Measurements from ENCODE around the gene ZNF581.

The ZNF581 gene

DNA sequence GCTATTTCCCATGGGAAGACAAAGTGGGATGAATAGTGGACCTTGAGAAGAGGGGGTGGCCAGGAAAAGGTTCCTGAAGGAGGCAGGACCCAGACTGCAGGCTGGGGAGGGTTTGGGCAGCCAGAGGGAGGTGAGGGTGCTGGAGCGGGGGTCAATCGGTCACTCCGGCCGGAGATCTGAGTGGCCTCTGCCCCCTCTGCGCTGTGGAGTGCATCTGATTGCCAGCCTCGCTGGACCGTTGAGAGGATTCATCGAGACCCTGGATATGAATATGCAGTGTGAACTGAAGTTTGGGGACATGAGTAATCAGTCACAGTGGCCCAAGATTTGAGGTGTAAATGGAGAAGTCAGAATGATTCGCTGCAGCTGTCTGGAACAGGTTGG is 8.1 kb upstream of the ZNF581 start:
- DNase-seq = no peak

DNA sequence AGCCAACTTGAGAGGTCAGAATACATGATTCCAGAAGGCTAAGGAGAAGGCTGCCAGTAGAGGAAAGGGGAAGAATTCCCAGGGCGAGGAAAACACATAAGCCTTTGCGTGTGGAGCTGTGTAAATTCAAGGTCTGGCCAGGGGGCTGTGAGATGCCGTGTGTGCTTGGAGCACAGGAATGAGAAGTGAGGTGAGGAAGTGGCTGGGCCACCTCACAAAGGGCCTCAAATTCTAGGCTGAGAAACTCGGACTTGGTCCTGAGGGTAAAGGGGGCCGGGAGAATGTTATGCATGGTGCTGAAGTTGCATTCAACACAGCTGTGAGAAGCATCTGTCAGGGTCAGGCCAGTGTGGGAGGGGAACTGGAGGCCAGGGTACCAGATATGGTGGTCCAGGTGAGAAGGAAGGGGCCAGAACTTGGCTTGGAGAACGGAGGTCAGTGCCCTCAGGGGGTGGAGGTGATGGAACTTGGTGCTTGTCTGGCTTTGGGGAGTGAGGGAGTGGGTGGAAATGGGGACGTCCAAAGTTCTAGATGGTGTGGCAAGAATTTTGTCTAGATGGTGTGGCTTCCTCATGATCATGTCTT is 7.5 kb upstream of the ZNF581 start:
- no peak for DNase-seq

DNA sequence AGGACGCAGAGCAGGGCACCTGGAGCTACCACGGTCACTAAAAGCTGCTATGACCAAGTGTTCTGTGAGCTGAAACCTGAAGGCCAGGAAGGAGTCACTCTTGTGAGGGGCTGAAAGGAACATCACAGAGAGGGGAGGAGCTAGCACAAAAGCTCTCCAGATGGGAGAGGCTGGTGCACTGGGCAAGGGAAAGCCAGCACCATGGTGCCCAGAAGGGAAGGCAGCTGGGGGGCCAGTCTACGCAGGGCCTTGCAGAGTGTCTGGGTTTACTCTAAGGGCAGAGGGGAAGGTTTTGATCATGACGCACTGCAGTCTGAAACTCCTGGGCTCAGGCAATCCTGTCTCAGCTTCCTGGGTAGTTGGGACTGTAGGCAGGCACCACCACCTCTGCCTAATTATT is 6.7 kb upstream of the ZNF581 start:
- no peak for DNase-seq

DNA sequence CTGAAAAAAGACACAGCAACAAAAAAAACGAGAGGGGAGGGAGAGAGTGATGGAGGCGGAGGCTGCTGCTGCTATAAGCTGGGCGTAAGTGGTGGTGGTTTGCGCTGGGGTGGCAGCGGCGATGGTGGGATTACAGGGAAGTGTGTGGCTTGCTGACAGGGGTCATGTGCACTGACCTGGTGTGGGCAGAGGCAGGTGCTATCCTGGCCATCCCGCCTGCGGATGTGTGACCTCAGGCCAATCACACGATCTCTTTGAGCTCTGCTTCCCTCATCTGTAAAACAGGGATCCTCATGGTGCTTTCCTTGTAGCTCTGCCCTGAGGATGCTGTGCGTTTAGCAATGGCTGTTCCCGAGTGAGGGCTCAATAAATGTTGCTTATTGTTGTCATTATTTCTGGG is 5.9 kb upstream of the ZNF581 start:
- no peak for DNase-seq

DNA sequence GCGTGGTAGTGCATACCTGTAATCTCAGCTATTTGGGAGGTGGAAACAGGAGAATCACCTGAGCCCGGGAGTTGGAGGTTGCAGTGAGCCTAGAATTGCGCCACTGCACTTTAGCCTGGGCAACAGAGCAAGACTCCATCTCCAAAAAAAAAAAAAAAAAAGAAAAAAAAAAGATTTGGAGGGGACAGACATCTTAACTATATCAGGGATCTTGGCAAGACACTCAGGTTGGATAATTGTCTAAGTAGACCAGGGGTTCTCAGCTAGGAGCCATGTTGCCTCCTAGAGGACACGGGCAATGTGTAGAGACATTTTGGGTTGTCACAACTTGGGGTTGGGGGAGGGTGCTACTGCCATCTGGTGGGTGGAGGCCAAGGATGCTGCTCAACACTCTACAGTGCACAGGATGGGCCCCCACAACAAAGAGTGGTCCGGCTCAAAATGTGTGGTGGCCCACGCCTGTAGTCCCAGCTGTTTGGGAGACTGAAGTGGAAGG is 4.5 kb upstream of the ZNF581 start:
- DNase-seq = peak; percentile 89

DNA sequence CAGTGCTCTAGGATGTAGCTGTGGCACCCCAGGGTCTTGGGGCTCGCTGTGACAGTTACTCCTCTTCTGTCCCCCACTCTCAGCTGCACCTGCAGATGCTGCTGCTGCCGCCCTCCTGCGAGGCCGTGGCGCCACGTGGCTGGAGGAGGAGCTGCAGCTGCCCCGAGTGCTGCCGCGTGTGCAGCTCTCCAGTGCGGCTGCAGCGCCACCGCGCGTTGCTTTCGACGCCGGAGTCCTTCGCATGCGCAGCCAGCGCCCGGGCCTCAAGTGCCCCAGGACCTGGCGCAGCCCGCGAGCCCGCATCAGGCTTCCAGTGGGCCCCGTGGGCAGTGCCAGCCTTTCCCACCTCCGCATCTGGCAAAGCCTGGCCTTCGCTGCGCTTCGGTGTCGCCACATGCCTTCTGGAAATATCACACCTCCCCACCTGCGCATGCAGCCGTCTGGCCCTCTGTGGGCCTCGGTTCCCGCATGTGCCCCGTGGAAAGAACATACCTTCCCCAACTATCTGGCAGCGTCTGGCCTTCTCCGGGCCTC is 3.3 kb upstream of the ZNF581 start:
- DNase-seq = peak; percentile 88

DNA sequence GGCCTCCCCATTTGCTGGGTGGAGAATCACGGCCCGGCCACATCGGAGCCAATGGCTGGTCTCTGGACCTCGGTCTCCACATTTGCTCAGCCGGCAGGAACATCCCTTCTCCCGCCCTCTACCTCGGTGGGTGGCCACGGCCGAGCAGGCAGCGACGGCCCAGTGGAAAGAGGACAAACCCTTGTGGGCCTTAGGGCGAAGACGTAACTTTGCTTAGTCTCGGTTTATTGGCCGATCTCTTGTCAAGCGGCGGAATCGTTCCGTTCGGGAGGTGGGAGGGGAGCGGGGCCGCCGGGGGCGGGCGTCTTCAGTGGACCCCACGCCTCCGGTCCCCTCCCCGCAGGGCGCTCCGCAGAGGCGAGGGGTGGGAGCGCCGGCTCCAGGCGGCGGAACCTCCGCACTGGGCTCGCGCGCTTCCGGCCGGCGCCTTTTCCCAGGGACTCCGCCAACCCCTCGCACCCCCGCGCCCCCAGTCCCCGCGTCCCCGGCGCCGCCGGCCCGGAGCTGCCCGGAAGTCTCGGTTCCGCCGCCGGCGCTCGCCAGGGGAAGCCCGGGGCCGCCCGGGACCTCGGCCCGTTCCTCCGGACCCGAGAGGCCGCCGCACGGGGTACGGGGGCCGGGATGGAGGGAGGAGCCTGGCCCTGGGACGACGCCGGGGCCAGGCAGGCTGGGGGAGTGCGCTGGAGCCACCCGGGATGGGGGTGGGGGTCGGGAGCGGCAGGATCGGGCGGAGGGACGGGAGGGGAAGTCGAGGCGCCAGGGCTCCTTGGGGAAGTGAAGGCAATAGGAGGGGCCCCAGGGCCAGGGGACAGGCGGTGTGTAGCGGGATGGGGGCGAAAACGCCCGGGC is 2.6 kb upstream of the ZNF581 start, which contains the start of gene ZNF580:
Gene ZNF580 (plus strand): TSS at position 426 of the 849 bp plus-strand sequence. CDS start 1,507 bp downstream, outside the sequence.
- DNase-seq = peak; percentile 86

DNA sequence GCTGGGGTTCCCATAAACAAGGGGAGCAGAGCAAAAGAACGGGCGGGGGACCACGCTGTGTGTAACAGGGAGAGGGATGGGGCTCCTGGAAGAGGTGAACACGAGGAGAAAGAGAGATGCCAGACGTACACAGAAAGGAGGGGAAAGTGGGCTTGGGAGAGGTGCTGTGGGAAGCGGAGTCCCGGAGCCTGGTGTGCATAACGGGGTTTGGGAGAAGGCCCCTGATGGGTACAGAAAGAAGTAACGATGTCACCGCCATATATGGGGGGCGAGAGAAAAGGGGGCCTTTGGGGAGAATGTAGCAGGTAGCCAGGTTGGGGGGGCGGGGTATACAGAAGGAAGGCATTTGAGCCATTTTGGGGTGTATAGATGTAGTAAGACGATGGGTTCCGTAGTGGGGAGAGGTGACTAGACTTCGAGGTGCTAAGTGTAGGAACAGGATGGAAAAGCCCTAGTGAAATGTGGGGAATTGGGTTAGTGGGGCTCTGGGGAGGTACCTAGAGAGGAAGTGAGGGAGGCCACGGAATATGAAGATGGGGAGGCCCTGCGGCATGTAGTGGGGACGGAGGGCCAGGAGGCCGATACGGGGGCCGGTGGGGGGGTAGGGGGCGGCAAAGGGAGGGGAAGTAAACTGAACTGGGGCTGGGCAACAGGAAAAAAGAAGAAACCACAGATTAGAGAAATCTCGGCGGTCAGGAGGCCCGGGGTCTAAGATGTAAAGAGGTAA is 1.9 kb upstream of the ZNF581 start:
- DNase-seq = peak; percentile 48

DNA sequence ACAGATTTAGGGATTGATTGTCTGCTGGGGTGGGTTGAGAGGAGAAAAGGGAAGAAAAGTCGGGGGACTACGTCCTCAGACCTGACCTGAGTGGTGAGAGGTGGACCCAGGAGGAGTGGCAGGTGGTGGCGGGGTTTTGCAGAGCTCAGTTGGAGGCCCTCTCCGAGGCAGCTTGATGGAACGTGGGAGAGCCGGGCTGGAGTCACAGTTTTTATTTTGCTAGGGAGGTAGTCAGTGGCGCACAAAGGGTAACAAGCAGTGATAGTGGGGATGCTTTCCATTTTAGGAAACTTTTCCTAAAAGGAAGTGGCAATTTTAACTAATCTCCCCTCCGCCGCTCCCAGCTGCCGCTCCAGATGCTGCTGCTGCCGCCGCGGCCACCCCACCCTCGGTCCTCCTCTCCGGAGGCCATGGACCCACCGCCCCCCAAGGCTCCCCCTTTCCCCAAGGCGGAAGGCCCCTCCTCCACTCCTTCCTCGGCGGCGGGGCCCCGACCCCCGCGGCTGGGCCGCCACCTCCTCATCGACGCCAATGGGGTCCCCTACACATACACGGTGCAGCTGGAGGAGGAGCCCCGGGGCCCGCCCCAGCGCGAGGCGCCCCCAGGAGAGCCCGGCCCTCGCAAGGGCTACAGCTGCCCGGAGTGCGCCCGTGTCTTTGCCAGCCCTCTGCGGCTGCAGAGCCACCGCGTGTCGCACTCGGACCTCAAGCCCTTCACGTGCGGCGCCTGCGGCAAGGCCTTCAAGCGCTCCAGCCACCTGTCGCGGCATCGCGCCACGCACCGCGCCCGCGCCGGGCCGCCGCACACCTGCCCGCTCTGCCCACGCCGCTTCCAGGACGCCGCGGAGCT is 1.1 kb upstream of the ZNF581 start:
- peak; percentile 48 for DNase-seq

DNA sequence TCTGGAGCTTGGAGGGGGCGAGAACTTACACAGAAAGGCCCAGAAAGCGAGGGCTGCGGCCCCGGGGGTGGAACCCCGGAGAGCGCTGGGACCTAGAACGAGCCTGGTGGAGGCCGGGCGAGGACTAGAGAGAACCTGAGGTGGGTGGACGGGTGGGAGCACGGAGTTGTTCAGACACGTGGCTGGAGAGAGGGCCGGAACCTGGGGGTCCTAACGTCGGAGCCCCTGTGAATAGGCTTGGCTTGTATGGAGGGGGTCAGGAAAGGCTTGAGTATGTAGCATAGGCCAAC is 383 bp downstream of the ZNF581 start:
- no peak for DNase-seq

DNA sequence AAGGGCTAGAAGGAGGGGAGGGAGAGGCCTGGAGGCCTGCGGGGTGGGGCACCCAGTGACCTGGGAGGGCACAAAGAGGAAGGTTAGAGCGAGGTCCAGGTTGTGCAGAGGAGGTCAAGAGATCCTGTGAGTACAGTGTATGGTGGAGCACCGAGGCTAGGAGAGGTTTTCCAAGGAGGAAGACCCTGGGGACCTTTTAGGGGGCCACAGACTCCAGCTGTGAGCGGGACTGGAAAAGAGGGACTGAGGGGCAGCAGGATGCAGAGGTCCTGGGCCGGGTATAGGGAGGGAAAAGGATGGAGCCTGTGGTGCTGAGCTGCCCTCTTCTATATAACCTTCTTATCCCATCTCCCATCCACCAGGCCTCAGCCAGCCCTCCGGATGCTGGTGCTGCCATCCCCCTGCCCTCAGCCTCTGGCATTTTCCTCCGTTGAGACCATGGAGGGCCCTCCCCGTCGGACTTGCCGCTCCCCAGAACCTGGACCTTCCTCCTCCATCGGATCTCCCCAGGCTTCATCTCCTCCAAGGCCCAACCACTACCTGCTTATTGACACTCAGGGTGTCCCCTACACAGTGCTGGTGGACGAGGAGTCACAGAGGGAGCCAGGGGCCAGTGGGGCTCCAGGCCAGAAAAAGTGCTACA is 863 bp downstream of the ZNF581 start:
- no peak for DNase-seq

DNA sequence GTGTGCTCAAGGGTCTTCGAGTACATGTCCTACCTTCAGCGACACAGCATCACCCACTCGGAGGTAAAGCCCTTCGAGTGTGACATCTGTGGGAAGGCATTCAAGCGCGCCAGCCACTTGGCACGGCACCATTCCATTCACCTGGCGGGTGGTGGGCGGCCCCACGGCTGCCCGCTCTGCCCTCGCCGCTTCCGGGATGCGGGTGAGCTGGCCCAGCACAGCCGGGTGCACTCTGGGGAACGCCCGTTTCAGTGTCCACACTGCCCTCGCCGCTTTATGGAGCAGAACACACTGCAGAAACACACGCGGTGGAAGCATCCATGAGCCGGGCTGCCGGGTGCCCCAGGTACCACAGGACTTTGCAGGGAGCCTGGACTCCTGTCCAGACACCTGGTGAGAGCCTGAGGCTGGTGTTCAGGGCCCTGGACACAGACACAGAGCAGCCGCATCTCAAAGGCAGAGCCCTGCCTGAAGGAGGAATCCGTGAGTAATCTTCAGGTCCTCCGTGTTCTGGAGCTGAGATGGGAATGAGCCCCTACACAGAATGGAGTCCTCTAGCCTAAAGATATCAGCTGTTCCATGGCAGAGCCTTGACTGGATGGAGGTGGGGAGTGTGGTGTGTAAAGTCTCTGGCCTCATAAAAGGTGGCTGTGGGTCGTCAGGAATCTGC is 1.5 kb downstream of the ZNF581 start:
- DNase-seq = no peak

DNA sequence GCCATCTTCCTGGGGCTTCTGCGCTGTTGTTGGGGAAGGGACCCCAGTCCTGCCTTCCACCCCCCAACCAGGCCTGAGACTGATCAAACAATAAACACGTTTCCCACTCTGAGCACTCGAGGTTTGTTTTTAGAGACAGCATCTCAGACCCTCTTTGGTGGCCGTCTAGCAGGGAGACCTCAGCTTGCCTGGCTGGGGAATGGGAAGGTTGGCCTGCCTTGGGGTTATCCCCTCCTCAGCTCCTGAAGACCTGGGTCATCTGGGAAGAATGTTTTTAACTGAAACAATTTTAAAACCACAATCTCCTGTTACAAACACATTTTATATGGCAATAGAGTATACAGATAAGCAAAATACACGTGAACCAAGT is 2.0 kb downstream of the ZNF581 start:
- DNase-seq = no peak

DNA sequence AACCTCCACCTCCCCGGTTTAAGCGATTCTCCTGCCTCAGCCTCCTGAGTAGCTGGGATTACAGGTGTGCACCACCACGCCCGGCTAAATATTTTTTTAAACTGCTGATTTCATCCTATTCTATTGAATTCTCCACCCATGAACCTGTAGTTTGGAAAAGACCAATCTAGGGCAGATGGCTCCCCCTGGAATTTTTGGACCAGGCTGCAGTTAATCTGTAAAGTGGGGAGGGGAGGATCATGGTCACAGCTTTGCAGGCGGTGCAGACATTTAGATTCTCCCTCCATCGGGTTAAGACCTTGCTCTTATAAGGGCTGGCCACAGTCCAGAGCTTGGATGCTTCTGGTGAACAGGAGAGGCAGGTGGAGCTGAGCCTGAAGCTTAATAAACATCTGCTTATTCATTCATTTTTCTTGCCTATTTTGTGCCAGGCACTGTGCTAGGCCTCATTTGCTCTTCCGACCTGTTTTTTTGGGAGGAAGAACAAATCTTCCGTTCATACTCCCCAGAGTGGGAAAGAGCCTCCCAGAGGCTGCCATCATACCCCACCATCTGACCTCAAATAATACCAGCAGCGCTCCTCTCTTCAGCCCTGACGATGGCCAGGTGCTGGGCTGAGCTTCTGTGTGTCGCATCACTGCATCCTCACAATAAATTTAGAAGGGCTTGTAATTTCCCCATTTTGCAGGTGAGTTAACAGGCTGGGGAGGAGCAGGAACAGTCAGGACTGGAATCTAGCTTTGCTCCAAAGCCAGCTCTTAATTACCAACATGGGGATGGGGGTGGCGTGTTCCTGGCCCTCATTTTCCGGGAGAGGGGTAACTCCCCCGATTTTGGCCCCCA is 3.7 kb downstream of the ZNF581 start:
- DNase-seq = no peak

DNA sequence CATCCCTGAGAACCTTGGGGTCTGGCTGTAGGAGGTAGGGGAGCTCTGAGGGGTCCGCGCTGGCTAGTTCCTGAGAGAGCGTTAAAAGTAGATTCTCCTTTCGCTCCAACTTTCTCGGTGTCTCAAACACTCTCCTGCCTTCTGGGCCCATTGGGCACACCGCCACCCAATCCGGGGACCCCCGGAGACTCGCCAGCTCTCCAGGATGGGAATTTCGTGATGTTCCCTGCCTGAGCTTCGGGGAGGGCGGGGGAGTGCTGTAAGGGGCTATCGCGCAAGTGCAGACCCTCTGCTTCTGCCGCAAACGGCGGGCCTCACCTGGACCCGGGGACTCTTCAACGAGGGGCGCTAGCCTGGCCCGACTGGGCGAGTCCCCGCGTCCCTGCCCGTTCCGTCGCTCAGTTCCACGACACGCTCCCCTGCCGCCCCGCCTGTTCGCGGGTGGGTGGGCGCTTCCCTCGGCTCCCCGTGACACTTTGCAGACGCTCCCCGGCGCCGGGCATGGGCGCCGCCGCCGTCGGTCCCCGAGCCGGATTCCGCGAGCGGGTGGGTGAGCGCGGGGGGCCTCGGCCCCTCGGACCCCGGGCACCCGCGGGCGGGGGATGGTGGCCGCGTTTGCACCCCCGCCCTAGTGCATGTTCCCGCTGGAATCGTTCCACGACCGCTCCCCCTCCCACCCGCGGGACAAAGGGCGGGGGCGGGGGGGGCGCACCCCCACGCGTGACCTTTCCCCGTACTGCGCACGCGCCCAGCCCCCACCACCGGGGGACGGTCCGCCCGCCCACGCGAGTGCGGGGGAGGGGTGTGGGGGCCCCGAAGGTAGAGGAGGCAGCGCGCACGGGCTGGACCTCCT is 4.5 kb downstream of the ZNF581 start, which contains the start of gene CCDC106:
Gene CCDC106 (plus strand): TSS at position 481 of the 853 bp plus-strand sequence. CDS start 835 bp downstream, outside the sequence.
- DNase-seq = peak; percentile 82

DNA sequence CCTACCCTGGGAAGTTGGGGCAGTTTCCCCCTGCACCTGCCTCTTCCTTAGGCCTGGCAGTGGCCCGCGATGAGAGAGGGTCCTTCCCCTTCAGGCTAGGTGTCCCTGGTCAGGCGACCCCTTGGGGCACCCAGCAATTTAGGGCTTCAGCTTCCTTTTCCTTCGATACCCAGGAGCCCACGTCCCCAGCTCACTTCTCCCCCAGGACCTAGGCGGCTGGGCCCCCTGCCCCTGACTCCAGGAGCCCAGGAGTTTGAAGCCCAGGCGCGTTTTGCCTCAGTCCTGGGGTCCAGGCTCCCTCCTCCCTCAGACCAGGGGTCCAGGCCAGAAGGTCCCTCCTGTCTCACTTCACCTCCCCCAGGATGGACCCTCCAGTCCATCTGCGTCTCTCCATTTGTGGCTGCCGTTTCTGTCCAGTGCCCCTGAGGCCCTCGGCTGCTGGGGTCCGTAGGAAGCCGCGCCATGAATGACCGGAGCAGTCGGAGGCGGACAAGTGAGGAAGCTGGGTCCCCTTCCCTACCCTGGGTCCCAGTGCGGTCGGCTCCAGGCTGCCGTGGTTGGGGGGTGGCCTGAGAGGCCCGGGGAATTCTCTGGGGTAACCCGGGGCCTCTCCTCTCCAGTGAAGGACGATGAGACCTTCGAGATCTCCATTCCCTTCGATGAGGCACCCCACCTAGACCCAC is 5.3 kb downstream of the ZNF581 start:
- peak; percentile 42 for DNase-seq

DNA sequence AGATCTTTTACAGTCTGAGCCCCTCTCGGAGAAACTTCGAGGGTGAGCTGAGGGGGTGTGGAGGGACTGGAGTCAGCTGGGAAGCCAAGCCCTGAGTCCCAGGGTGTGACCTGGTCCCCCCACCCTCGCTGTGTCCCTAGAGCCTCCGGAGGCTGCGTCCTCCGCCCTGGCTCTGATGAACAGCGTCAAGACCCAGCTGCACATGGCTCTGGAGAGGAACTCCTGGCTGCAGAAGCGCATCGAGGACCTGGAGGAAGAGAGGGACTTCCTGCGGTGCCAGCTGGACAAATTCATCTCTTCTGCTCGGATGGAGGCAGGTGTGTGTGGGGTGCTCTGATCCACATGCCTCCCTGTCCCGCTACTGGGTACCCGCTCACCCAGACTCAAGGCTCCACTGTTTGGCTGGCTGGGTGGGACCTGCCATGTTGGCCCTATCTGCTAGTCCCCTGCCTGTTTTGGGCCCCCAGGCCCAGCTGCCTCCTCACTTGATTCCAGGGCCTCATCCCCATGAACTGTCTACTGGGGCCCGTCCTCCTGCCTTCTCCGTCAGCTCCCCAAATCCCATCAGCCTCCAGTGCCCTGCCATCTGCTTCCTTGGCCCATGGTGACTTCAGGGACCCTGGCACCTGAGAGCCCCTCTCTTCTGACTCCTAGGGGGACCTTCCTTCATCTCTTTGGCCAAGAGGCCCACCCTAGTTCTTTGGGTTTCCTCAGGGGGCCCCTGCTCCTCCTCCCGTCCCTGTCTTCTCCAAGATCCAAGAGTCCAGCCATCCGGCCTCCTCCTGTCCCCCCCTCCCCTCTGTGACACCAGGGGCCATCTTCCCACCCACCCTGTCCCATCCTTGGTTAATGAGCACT is 6.0 kb downstream of the ZNF581 start:
- DNase-seq = no peak

DNA sequence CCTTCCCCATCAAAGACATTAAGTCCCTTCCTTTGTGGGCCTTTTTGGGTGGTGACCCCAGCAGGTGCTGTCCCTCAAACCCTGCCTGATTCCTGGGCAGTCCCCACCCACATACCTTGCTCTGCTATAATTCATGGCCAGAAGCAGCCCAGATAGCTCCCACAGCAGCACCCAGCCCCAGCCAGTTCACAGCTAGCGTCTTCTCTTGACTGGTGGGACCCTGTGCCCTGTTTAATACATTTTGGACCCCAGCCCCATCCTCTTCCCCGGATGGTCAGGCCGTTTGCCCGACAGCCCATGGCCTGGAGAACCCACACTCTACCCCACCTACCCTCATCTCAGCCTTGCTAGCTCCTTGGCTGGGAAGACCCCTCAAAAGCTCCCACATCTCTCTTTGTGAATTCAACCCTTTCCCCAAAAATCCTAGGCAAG is 6.7 kb downstream of the ZNF581 start:
- no peak for DNase-seq
